Spleen (tissue), 13 donors: ENCODE results near the gene TMEM116. TPM values are rescaled to one million over a fixed set of nuclear protein-coding genes. Genes with fewer than 3 reads are reported as not detected.
A peak's percentile ranks its signal among the peaks of the same experiment; 100 is the strongest.
"Not testable (repeated sequence)": the region's sequence is repeated elsewhere in the genome, so short reads cannot be mapped to it uniquely, and the experiment has no call there.

Experiments
- DNase-seq: peaks from one replicate; pipeline ENCODE4 v3.0.0-alpha.2; 2020
- H3K27ac ChIP-seq, 8 donors: fragments of 200-600 bp; sonication (generic) in 7 of 8; 1 replicate in 4 of 8; 2 replicates in 4 of 8; pipeline versions ENCODE4 v1.5.0 to v1.8.0; 2016 to 2021; ENCODE audit warnings: inconsistent platforms in 4 of 8, mild to moderate bottlenecking in 4 of 8, moderate library complexity in 1 of 8
- H3K27me3 ChIP-seq, 7 donors: fragments of 200-600 bp; sonication (generic) in 6 of 7; replicated peaks in 1 of 7; 1 replicate in 4 of 7; 2 replicates in 3 of 7; pipeline versions ENCODE4 v1.5.0 to v1.8.0; 2016 to 2021; ENCODE audit warnings: inconsistent platforms in 3 of 7, mild to moderate bottlenecking in 1 of 7
- H3K36me3 ChIP-seq, 6 donors: fragments of 200-600 bp; sonication (generic) in 5 of 6; 1 replicate in 4 of 6; 2 replicates in 2 of 6; pipeline versions ENCODE4 v1.5.0 to v1.8.0; 2016 to 2021; ENCODE audit warnings: inconsistent platforms in 2 of 6
- H3K4me1 ChIP-seq, 6 donors: fragments of 200-600 bp; sonication (generic) in 5 of 6; 1 replicate in 3 of 6; 2 replicates in 3 of 6; pipeline versions ENCODE4 v1.5.0 to v1.8.0; 2016 to 2021; ENCODE audit warnings: inconsistent platforms in 3 of 6
- H3K4me3 ChIP-seq, 8 donors: fragments of 200-600 bp; sonication (generic) in 7 of 8; 1 replicate in 4 of 8; 2 replicates in 4 of 8; pipeline versions ENCODE4 v1.5.0 to v1.8.0; 2016 to 2021; ENCODE audit warnings: inconsistent platforms in 4 of 8, mild to moderate bottlenecking in 4 of 8, moderate library complexity in 2 of 8
- H3K9me3 ChIP-seq, 8 donors: fragments of 200-600 bp; sonication (generic) in 7 of 8; 1 replicate in 4 of 8; 2 replicates in 4 of 8; pipeline versions ENCODE4 v1.5.0 to v1.8.0; 2016 to 2021; ENCODE audit warnings: inconsistent platforms in 4 of 8
- POLR2A ChIP-seq, 3 donors: fragments of 450-650 bp; IDR thresholded peaks; one replicate each; pipeline ENCODE4 v1.5.1; 2017; ENCODE audit warnings: antibody characterized with exemption in 3 of 3, mild to moderate bottlenecking in 1 of 3
- POLR2AphosphoS5 ChIP-seq, 3 donors: sonication (generic); formaldehyde crosslinking; IDR thresholded peaks; one replicate each; pipeline ENCODE4 v1.5.1; 2017; ENCODE audit warnings: antibody characterized with exemption in 3 of 3
- WGBS, 5 donors: extraction: QIAGEN DNeasy Blood & Tissue Kit in 3 of 5; methylation state at CpG; one replicate each; pipeline versions ENCODE4 v1.1.5 to v1.1.7; 2013 to 2018; 5-methylcytosine and 5-hydroxymethylcytosine counted together
- intact Hi-C: fragments of 100-400 bp; cut with DNase I; formaldehyde crosslinking; loops from one replicate; pipeline ENCODE4 v1.15.0; 2023; ENCODE audit warnings: low total_unique reads
- long read RNA-seq, 2 donors: transcript quantifications; one replicate each; lab custom pipeline, GENCODE V29; 2026
- polyA plus RNA-seq, 3 donors: library from polyadenylated mRNA; stranded (reverse); fragments of 200-250 nt; gene quantifications; one replicate each; pipeline ENCODE4 v1.2.1, GENCODE V29; 2013
- total RNA-seq, 7 donors: library from RNA; depleted of rRNA in 3 of 7; stranded (reverse); fragments of >200 nt in 3 of 7; fragmentation: NEBNext Ultra II Directional in 4 of 7; extraction: Animal tissue kit (Norgen Biotek cat#: 25700) in 4 of 7; gene quantifications; one replicate each; pipeline versions ENCODE4 v1.1.0 to v1.2.1, GENCODE V29; 2016 to 2021
- TF ChIP-seq, protein P1 (sequence below), 11 experiments: fragments of 200-600 bp in 7 of 11; fragments of 450-650 bp in 4 of 11; sonication (generic) in 4 of 11; IDR thresholded peaks in 8 of 11; conservative IDR thresholded peaks in 3 of 11; 1 replicate in 7 of 11; 2 replicates in 4 of 11; pipeline versions ENCODE4 v1.4.0 to v1.8.0; 2016 to 2021; ENCODE audit warnings: antibody characterized with exemption in 11 of 11, inconsistent platforms in 4 of 11, mild to moderate bottlenecking in 1 of 11
- donor health status: healthy with polysubstance abuse.
- donor health status: DM: no; HTN: no; CAD: no; lungs with moderate emphysema.
- donor health status: DM: no; HTN: no; CAD: no.
- donor health status: Bipolar disorder and iron deficiency.
- donor health status: healthy.
- donor health status: DM: no; HTN: no; CAD: no.
- donor health status: DM: yes; HTN: yes; CAD: no.

Gene TMEM116
- 10 to 100 TPM in 5 of 7 donors, 1 to 10 TPM in 2; 7.5 to 15.2 (median 11.4) TPM for total RNA-seq
- 1 to 10 TPM; 5.4 to 6.2 (median 6.2) TPM for polyA plus RNA-seq
- long read RNA-seq, donor 1, partial matches to known transcripts, result 0 of 2 reads
- long read RNA-seq, donor 1, other reads (novel, unspliced or antisense), result 0 of 2 reads
- long read RNA-seq, donor 2, result 0 reads

DNA sequence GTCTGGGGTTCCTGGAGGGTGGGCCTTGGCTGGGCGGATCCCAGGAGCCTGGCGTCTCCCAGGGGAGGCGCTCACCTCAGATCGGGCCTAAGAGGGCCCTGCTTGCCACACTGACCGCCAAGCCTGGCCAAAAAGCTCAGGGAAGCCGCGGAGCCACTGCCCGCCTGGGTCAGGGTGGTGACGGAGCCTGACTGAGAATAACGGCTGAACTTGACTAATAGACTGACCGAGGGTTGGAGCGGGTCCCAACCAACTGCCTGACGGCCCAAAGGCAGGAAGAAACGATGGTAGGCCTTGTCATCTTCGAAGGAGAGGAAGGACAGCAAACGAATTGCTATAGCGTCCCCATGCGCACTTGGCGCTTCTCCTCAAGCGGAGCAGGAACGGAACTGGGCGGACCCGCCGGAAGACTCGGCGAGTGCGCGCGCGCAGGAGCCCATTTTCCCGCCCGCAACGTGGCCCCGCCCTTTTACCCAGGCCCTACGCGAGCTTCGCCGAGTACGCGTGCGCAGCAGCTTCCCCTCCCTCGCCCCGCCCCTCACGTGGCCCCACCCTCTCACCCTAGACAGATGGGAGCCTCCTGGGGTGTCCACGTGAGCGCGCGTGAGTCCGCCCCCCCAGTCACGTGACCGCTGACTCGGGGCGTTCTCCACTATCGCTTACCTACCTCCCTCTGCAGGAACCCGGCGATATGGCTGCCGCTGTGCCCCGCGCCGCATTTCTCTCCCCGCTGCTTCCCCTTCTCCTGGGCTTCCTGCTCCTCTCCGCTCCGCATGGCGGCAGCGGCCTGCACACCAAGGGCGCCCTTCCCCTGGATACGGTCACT is at the start of gene TMEM116, which contains the start of gene ERP29:
TMEM116 (minus strand) TSS at position 391 of the 826 bp plus-strand sequence. CDS start 7,895 bp downstream, outside the sequence.
ERP29 (plus strand) TSS at position 652 of the 826 bp plus-strand sequence; CDS start at position 692, 40 bp downstream.
- H3K4me1 ChIP-seq, result peaks cover 23 to 81% (median 57%) of the 10 kb centered on the region in 6 donors
- peak; percentile 100 for DNase-seq
- H3K27me3 ChIP-seq, result no peaks in the 10 kb centered on the region
- H3K36me3 ChIP-seq, result peaks cover 3 to 31% (median 6%) of the 10 kb centered on the region in 6 donors
- WGBS, 5 donors, result 0 to 1% (median 0%) methylated on average over 30 to 67 of the region's 67 CpGs
- H3K4me3 ChIP-seq, result peak within 1 kb of the TSS; percentile 64 to 99 (median 97)
- intact Hi-C loops, result no loop called here
- peaks cover 0 to 4% (median 0%) of the 10 kb centered on the region in 8 donors for H3K9me3 ChIP-seq
- H3K27ac ChIP-seq, result peak within 1 kb of the TSS; percentile 96 to 99 (median 98)
- peak; percentile 98 to 100 (median 99) for TF ChIP-seq POLR2AphosphoS5 (IDR thresholded peaks at IDR 0.05)
- peak; percentile 60 to 91 (median 72) for TF ChIP-seq POLR2A (IDR thresholded peaks at IDR 0.05)
- TF ChIP-seq, protein P1, sequence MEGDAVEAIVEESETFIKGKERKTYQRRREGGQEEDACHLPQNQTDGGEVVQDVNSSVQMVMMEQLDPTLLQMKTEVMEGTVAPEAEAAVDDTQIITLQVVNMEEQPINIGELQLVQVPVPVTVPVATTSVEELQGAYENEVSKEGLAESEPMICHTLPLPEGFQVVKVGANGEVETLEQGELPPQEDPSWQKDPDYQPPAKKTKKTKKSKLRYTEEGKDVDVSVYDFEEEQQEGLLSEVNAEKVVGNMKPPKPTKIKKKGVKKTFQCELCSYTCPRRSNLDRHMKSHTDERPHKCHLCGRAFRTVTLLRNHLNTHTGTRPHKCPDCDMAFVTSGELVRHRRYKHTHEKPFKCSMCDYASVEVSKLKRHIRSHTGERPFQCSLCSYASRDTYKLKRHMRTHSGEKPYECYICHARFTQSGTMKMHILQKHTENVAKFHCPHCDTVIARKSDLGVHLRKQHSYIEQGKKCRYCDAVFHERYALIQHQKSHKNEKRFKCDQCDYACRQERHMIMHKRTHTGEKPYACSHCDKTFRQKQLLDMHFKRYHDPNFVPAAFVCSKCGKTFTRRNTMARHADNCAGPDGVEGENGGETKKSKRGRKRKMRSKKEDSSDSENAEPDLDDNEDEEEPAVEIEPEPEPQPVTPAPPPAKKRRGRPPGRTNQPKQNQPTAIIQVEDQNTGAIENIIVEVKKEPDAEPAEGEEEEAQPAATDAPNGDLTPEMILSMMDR (IDR thresholded peaks at IDR 0.05 in 8 of 11, conservative IDR thresholded peaks at IDR 0.05 in 3 of 11), result peak; percentile 61 to 89 (median 83)

DNA sequence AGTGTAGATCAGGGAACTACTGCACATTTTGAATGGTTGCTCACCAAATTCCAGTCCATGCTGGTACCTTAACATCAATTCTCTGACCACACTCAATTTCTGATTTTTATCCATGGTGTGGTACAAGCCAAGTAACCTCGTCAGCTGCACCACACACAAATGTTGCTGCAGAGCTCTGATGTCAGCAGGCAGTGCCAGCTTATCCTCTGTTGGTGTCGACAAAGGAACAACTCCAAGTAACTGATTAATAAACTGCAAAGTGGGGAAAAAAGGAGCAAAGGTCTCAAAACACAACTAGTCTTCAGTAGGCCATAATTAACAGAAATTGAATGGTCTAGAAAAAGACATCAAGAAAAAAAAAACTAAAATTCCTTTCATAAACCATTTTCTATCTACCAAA is 48.2 kb upstream of the TMEM116 start:
- Histone ChIP-seq H3K4me3 (no peak overlapping the region), H3K4me1 (no peaks in the 10 kb centered on the region), H3K9me3 (no peaks in the 10 kb centered on the region), H3K27ac (no peak overlapping the region), H3K27me3 (no peaks in the 10 kb centered on the region), H3K36me3 (peaks cover 0 to 100% (median 89%) of the 10 kb centered on the region in 6 donors)
- DNase-seq, result no peak
- 92 to 99% (median 96%) methylated on average over 2 of the region's 2 CpGs for WGBS, 5 donors
- intact Hi-C loops, result no loop called here
- TF ChIP-seq, protein P1 (IDR thresholded peaks at IDR 0.05 in 8 of 11, conservative IDR thresholded peaks at IDR 0.05 in 3 of 11), result no peak
- no peak for TF ChIP-seq POLR2AphosphoS5 (IDR thresholded peaks at IDR 0.05)
- no peak for TF ChIP-seq POLR2A (IDR thresholded peaks at IDR 0.05)

DNA sequence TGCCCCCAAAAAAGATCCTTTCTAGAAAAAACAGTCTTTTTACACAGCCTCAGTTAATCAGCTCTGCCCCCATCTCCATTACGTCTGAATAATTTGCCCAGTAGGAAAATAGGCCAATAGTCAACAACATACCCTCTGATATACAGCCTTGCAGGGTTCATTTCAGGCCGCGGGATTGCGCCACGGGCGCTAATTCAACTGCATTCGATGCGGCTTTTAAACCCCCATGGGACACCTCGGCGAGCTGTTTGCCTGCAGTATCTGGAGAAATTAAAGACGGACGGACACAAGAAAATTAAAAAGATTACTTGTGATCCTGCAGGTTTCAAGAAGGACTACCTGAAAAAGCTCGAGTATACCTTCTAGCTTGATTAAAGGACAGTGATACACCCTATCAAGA is 36.4 kb upstream of the TMEM116 start:
- peaks cover 4 to 100% (median 88%) of the 10 kb centered on the region in 6 donors for H3K36me3 ChIP-seq
- no peaks in the 10 kb centered on the region for H3K27me3 ChIP-seq
- no peak overlapping the region for H3K4me3 ChIP-seq
- peaks cover 0 to 14% (median 8%) of the 10 kb centered on the region in 6 donors for H3K4me1 ChIP-seq
- no peaks in the 10 kb centered on the region for H3K9me3 ChIP-seq
- 92 to 97% (median 96%) methylated on average over 13 of the region's 13 CpGs for WGBS, 5 donors
- intact Hi-C loops, result no loop called here
- TF ChIP-seq POLR2AphosphoS5 (IDR thresholded peaks at IDR 0.05), result no peak
- H3K27ac ChIP-seq, result no peak overlapping the region
- no peak for DNase-seq

DNA sequence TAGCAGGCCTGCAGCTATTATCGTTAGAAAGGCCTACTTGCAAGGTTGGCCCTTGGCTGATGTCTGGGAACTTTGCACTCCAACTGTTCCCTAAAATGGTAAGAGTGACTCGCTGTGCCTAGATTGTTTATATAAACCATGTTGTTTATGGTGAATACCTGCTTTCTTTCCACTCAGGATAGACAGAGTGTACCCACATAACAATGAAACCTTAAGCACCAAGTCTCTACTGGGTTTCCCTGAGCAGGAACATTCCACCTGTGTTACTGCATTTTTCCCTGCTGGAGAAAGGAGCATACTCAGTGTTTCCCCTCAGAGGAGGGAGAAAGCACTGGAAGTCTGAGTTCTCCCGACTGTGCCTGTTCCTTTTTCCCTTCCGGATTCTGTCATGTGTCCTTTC is 33.0 kb upstream of the TMEM116 start:
- H3K36me3 ChIP-seq, result peaks cover 0 to 100% (median 93%) of the 10 kb centered on the region in 6 donors
- intact Hi-C loops, result no loop called here
- no peaks in the 10 kb centered on the region for H3K27me3 ChIP-seq
- H3K4me1 ChIP-seq, result peaks cover 0 to 14% (median 8%) of the 10 kb centered on the region in 6 donors
- no peaks in the 10 kb centered on the region for H3K9me3 ChIP-seq
- no peak for DNase-seq
- H3K4me3 ChIP-seq, result no peak overlapping the region
- H3K27ac ChIP-seq, result no peak overlapping the region
- TF ChIP-seq POLR2A (IDR thresholded peaks at IDR 0.05), result no peak
- TF ChIP-seq, protein P1 (IDR thresholded peaks at IDR 0.05 in 8 of 11, conservative IDR thresholded peaks at IDR 0.05 in 3 of 11), result no peak
- WGBS, 5 donors, result 82 to 94% (median 87%) methylated on average over 4 of the region's 4 CpGs

DNA sequence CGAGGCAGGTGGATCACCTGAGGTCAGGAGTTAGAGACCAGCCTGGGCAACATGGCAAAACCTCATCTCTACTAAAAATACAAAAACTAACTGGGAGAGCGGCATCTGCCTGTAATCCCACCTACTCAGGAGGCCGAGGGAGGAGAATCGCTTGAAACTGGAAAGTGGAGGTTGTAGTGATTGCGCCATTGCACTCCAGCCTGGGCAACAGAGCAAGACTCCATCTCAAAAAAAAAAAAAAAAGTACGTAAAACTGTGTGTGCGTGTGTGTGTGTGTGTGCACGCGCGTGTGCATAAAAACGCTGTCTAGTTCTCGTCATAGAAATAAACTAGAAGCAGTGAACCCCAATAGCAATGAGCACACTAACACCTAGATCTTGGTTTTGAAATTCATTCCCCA is 23.6 kb upstream of the TMEM116 start:
- H3K27me3 ChIP-seq, DNase-seq, H3K4me1 ChIP-seq, H3K27ac ChIP-seq, H3K4me3 ChIP-seq, H3K9me3 ChIP-seq, intact Hi-C loops: not testable (repeated sequence)
- WGBS, 5 donors, result 92 to 98% (median 97%) methylated on average over 12 of the region's 12 CpGs
- peaks cover 4 to 100% (median 87%) of the 10 kb centered on the region in 6 donors for H3K36me3 ChIP-seq
